ENCODE results near the gene SP1. TPM values are rescaled to one million over a fixed set of nuclear protein-coding genes. Genes with fewer than 3 reads are reported as not detected.

Gene SP1
- total and polyA plus RNA-seq, 9 of the 15 experiments (the other 6 are each of a cell fraction or from before 2014, with no cell fraction given) = 8.0 to 65.5 (median 41.6) TPM

DNA sequence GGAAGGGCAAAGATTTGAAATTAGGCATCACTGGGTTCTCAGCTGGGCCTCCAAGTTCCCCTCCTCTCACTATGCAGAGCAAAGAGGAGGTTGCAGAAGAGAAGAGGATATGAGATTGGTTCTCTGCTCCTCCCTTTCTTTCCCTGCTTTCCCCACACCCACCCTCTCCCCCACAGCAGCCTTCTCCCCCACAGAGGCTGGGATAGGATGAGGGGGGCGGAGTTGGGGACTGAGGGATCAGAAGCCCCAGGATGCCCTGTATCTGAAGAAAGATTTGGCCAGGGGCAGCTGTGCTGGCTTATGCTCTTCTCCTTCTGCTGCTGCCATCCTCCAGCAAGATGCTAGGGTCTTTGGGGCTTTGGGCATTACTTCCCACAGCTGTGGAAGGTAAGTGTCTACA, 43.6 kb downstream of the SP1 start, which contains the start of gene AMHR2:
AMHR2 (plus strand) TSS at position 259 of the 400 bp plus-strand sequence; CDS start at position 339, 80 bp downstream.
- H3K36me3 ChIP-seq (ENCODE audit: control insufficient read depth, insufficient read depth, low read length) = peaks cover 10% of the 10 kb centered on the region; the same call in 2 of the 3 replicates
- H3K27ac ChIP-seq (ENCODE audit: extremely low read depth, low read depth, low read length) = peak within 1 kb of the TSS; percentile 63; the same call in 1 of the 3 replicates
- TF ChIP-seq, protein P1, sequence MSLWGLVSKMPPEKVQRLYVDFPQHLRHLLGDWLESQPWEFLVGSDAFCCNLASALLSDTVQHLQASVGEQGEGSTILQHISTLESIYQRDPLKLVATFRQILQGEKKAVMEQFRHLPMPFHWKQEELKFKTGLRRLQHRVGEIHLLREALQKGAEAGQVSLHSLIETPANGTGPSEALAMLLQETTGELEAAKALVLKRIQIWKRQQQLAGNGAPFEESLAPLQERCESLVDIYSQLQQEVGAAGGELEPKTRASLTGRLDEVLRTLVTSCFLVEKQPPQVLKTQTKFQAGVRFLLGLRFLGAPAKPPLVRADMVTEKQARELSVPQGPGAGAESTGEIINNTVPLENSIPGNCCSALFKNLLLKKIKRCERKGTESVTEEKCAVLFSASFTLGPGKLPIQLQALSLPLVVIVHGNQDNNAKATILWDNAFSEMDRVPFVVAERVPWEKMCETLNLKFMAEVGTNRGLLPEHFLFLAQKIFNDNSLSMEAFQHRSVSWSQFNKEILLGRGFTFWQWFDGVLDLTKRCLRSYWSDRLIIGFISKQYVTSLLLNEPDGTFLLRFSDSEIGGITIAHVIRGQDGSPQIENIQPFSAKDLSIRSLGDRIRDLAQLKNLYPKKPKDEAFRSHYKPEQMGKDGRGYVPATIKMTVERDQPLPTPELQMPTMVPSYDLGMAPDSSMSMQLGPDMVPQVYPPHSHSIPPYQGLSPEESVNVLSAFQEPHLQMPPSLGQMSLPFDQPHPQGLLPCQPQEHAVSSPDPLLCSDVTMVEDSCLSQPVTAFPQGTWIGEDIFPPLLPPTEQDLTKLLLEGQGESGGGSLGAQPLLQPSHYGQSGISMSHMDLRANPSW (CRISPR knock-in tag; IDR thresholded peaks at IDR 0.05) = no peak
- TF ChIP-seq TRIM28 (IDR thresholded peaks at IDR 0.05) = no peak
- peak; percentile 25; the same call in 1 of the 2 replicates for TF ChIP-seq ESRRA (IDR thresholded peaks at IDR 0.05; ENCODE audit: borderline replicate concordance, low read depth)
- TF ChIP-seq YBX1 (IDR thresholded peaks at IDR 0.05) = no peak
- TF ChIP-seq, protein P2, sequence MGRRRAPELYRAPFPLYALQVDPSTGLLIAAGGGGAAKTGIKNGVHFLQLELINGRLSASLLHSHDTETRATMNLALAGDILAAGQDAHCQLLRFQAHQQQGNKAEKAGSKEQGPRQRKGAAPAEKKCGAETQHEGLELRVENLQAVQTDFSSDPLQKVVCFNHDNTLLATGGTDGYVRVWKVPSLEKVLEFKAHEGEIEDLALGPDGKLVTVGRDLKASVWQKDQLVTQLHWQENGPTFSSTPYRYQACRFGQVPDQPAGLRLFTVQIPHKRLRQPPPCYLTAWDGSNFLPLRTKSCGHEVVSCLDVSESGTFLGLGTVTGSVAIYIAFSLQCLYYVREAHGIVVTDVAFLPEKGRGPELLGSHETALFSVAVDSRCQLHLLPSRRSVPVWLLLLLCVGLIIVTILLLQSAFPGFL (CRISPR knock-in tag; IDR thresholded peaks at IDR 0.05) = no peak
- TF ChIP-seq GABPA (tag; conservative IDR thresholded peaks at IDR 0.05; ENCODE audit: low read depth) = no peak
- TF ChIP-seq, protein P3, sequence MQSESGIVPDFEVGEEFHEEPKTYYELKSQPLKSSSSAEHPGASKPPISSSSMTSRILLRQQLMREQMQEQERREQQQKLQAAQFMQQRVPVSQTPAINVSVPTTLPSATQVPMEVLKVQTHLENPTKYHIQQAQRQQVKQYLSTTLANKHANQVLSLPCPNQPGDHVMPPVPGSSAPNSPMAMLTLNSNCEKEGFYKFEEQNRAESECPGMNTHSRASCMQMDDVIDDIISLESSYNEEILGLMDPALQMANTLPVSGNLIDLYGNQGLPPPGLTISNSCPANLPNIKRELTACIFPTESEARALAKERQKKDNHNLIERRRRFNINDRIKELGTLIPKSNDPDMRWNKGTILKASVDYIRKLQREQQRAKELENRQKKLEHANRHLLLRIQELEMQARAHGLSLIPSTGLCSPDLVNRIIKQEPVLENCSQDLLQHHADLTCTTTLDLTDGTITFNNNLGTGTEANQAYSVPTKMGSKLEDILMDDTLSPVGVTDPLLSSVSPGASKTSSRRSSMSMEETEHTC (IDR thresholded peaks at IDR 0.05) = no peak
- TF ChIP-seq, protein P4, sequence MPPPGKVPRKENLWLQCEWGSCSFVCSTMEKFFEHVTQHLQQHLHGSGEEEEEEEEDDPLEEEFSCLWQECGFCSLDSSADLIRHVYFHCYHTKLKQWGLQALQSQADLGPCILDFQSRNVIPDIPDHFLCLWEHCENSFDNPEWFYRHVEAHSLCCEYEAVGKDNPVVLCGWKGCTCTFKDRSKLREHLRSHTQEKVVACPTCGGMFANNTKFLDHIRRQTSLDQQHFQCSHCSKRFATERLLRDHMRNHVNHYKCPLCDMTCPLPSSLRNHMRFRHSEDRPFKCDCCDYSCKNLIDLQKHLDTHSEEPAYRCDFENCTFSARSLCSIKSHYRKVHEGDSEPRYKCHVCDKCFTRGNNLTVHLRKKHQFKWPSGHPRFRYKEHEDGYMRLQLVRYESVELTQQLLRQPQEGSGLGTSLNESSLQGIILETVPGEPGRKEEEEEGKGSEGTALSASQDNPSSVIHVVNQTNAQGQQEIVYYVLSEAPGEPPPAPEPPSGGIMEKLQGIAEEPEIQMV (tag; conservative IDR thresholded peaks at IDR 0.05; ENCODE audit: low read depth) = no peak
- TF ChIP-seq EGR1 (conservative IDR thresholded peaks at IDR 0.05) = peak; percentile 35; the same call in 1 of the 2 replicates
- TF ChIP-seq ZNF347 (CRISPR knock-in tag; IDR thresholded peaks at IDR 0.05; ENCODE audit: low read depth) = no peak
- TF ChIP-seq HDAC2 (IDR thresholded peaks at IDR 0.05) = no peak
- TF ChIP-seq, protein P5, sequence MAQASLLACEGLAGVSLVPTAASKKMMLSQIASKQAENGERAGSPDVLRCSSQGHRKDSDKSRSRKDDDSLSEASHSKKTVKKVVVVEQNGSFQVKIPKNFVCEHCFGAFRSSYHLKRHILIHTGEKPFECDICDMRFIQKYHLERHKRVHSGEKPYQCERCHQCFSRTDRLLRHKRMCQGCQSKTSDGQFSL (CRISPR knock-in tag; IDR thresholded peaks at IDR 0.05) = no peak
- TF ChIP-seq, protein P5 (tag; IDR thresholded peaks at IDR 0.05) = 0 out of 4 replicates have a peak, but pooled peaks of 1 of the 2 experiments have one; percentile 3
- H3K9me1 ChIP-seq (ENCODE audit: control insufficient read depth, insufficient read depth, low read length) = no peaks in the 10 kb centered on the region
- ChIA-PET CTCF (ENCODE audit: low intra/inter-chr PET ratio) (interaction anchor here (0.6 to 0.7 kb wide), 2 partner anchors 71 to 96 kb away, joined by 3 to 5 read pairs; no protein-coding TSS in a partner anchor), POLR2A (interaction anchor here (1.9 to 3.1 kb wide), 2 partner anchors 18 to 71 kb away, joined by 9 to 10 read pairs; partner anchors contain the start of gene PRR13)
- peak within 1 kb of the TSS; percentile 89 for H3K4me2 ChIP-seq (ENCODE audit: insufficient read depth, low read length)
- FAIRE-seq (no peak), ATAC-seq (no peak), DNase-seq (ENCODE audit: extremely low read depth in 1 of 4, low spot score in 3 of 4) (peak in 3 of 4 experiments; percentile 24 to 44 (median 43))
- in situ Hi-C loops (cut with MboI) = loop anchor here (5.0 kb wide), 1 partner anchor 66 kb away; no protein-coding TSS in a partner anchor
- H3K4me3 ChIP-seq = peak within 1 kb of the TSS; percentile 36; the same call in 1 of the 2 replicates
- no peaks in the 10 kb centered on the region for H4K20me1 ChIP-seq (replicated peaks; ENCODE audit: control insufficient read depth, insufficient read depth, low read length)
- peaks cover 19% of the 10 kb centered on the region for H3K79me2 ChIP-seq (ENCODE audit: control insufficient read depth, insufficient read depth, low read length)
- H3K4me1 ChIP-seq (replicated peaks in 1 of 2; ENCODE audit: control insufficient read depth in 2 of 2, insufficient read depth in 2 of 2, low read length in 2 of 2) = peaks cover 43 to 44% of the 10 kb centered on the region in 2 experiments
- H3K27me3 ChIP-seq (ENCODE audit: control insufficient read depth in 2 of 2, insufficient read depth in 2 of 2, low read length in 2 of 2) = no peaks in the 10 kb centered on the region
- intact Hi-C loops (cut with micrococcal nuclease) = loop anchor here (5.0 to 10.0 kb wide), 2 partner anchors 84 to 99 kb away; partner anchors contain the start of genes AAAS and NPFF
- H3K9ac ChIP-seq (ENCODE audit: insufficient read depth in 1 of 2, low read depth in 2 of 2, low read length in 2 of 2) = peak within 1 kb of the TSS; percentile 65 to 98; a peak in 3 of 4 replicates
- WGBS (ENCODE audit: insufficient coverage, low coverage, missing lambda C conversion rate) = 83% methylated on average over 1 of the region's 1 CpG
- BruUV-seq (replicated peaks) = no TSS peak
- H2AFZ ChIP-seq (ENCODE audit: low read depth, low read length) = peak within 1 kb of the TSS; percentile 77
- no peaks in the 10 kb centered on the region for H3K9me3 ChIP-seq (replicated peaks; ENCODE audit: control insufficient read depth, insufficient read depth, low read depth, low read length)
